Measurements from ENCODE around the gene ACCS.

ACCS gene

GRCh38 chr11:44032299-44033085 lies 33.6 kb upstream of the ACCS start:
- H3K4me3 Mint-ChIP-seq = no peak overlapping the region
- H3K27me3 Mint-ChIP-seq = peaks cover 32% of the 10 kb centered on the region
- no peaks in the 10 kb centered on the region for H3K9me3 Mint-ChIP-seq
- no peaks in the 10 kb centered on the region for H3K4me1 Mint-ChIP-seq (ENCODE audit: low read depth)
- no peak for DNase-seq
- no peaks in the 10 kb centered on the region for H3K36me3 Mint-ChIP-seq (ENCODE audit: low read depth)
- no peak overlapping the region for H3K27ac Mint-ChIP-seq

- Mint-ChIP-seq H3K4me3 (no peak overlapping the region), H3K4me1 (ENCODE audit: low read depth) (no peaks in the 10 kb centered on the region), H3K27ac (no peak overlapping the region), H3K27me3 (peaks cover 31% of the 10 kb centered on the region), H3K36me3 (ENCODE audit: low read depth) (no peaks in the 10 kb centered on the region), H3K9me3 (no peaks in the 10 kb centered on the region)
- DNase-seq = no peak
Measured at GRCh38 chr11:44033411-44033850, 32.6 kb upstream of the ACCS start.

GRCh38 chr11:44033856-44034255 lies 32.2 kb upstream of the ACCS start:
- no peak for DNase-seq
- Mint-ChIP-seq H3K27me3 (peaks cover 27% of the 10 kb centered on the region), H3K27ac (no peak overlapping the region), H3K9me3 (no peaks in the 10 kb centered on the region), H3K4me3 (no peak overlapping the region), H3K36me3 (ENCODE audit: low read depth) (no peaks in the 10 kb centered on the region), H3K4me1 (ENCODE audit: low read depth) (no peaks in the 10 kb centered on the region)

DNA sequence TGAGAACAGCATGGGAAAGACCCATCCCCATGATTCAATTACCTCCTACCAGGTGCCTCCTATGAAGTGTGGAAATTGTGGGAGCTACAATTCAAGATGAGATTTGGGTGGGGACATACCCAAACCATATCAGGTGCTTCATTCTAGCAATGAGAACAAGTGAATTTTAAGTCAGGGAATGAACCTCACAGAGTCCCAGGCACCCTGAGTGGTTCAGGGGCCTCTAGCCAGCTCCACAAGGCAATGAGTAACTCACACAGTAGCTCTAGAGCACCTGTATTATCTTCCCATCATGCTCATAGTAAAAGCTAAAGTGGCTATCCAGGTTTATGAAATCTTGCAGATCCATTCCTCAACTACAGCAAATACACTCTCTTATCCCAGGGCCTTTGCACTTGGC lies 31.4 kb upstream of the ACCS start:
- Mint-ChIP-seq H3K36me3 (ENCODE audit: low read depth) (no peaks in the 10 kb centered on the region), H3K4me3 (no peak overlapping the region), H3K4me1 (ENCODE audit: low read depth) (no peaks in the 10 kb centered on the region), H3K27ac (no peak overlapping the region), H3K9me3 (no peaks in the 10 kb centered on the region), H3K27me3 (peaks cover 19% of the 10 kb centered on the region)
- DNase-seq = no peak

GRCh38 chr11:44036811-44037657 lies 29.0 kb upstream of the ACCS start:
- Mint-ChIP-seq H3K4me3 (no peak overlapping the region), H3K36me3 (ENCODE audit: low read depth) (no peaks in the 10 kb centered on the region), H3K9me3 (peaks cover 10% of the 10 kb centered on the region), H3K27me3 (peaks cover 3% of the 10 kb centered on the region), H3K4me1 (ENCODE audit: low read depth) (no peaks in the 10 kb centered on the region), H3K27ac (no peak overlapping the region)
- peak; percentile 38 for DNase-seq

DNA sequence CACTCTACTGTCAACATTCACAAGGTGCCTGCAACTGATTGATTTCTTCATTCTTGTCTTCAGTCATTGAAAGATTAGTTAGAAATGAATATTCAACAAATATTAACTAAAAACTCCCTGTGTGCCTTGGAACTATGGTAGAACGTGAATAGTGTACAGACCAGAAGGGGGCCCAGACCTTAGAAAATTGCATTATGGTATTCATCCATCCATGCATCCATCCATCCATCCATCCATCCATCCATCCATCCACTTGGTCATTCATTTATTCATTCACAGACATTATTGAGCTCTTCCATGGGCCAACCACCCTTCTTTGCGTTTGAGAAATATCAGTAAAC lies 28.4 kb upstream of the ACCS start:
- Mint-ChIP-seq H3K27ac (no peak overlapping the region), H3K27me3 (no peaks in the 10 kb centered on the region), H3K4me3 (no peak overlapping the region), H3K36me3 (ENCODE audit: low read depth) (no peaks in the 10 kb centered on the region), H3K9me3 (peaks cover 10% of the 10 kb centered on the region), H3K4me1 (ENCODE audit: low read depth) (no peaks in the 10 kb centered on the region)
- no peak for DNase-seq

GRCh38 chr11:44043157-44043556 lies 22.9 kb upstream of the ACCS start:
- Mint-ChIP-seq H3K9me3 (peaks cover 10% of the 10 kb centered on the region), H3K4me1 (ENCODE audit: low read depth) (no peaks in the 10 kb centered on the region), H3K27me3 (no peaks in the 10 kb centered on the region), H3K27ac (no peak overlapping the region), H3K4me3 (no peak overlapping the region), H3K36me3 (ENCODE audit: low read depth) (no peaks in the 10 kb centered on the region)
- no peak for DNase-seq

DNA sequence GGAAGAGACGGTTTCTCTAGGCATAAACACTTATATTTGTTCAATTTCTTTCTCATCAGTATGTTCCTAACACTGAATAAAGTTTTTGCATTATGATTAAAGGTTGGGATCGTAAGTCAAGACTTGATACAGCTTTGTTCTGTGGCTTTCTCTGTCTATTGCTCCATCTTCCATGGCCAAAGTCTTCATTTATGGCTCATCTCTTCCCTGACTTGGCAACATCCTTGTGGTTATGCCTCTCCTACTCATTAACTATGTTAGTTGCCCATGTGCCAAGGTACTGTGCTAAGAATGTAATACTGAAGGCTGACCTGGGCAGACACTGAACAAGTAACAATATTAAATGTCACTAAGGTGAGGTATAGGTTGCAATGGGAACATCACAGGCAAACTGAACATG lies 19.9 kb upstream of the ACCS start:
- Mint-ChIP-seq H3K27me3 (peaks cover 2% of the 10 kb centered on the region), H3K27ac (no peak overlapping the region), H3K4me3 (no peak overlapping the region), H3K9me3 (peaks cover 4% of the 10 kb centered on the region), H3K36me3 (ENCODE audit: low read depth) (no peaks in the 10 kb centered on the region), H3K4me1 (ENCODE audit: low read depth) (no peaks in the 10 kb centered on the region)
- no peak for DNase-seq

DNA sequence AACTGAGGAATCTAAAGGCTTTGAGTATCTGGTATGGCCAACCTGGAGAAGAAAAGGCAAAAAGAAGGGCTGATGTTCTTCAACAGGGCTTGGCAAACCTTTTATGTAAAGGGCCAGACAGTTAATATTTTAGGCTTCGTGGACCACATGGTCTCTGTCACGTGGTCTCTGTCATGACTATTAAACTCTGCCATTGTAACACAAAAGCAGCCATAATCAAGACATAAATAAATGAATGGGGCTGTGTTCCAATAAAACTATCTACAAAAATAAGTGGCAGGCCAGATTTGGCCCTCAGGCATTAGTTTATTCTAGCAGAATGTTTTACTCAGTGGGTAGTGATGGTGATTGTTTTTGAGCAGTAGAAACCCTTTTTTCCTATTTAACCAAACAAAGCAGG lies 18.8 kb upstream of the ACCS start:
- Mint-ChIP-seq H3K27me3 (peaks cover 2% of the 10 kb centered on the region), H3K36me3 (ENCODE audit: low read depth) (no peaks in the 10 kb centered on the region), H3K9me3 (no peaks in the 10 kb centered on the region), H3K4me3 (no peak overlapping the region), H3K4me1 (ENCODE audit: low read depth) (no peaks in the 10 kb centered on the region), H3K27ac (no peak overlapping the region)
- no peak for DNase-seq

- no peak within 1 kb of the TSS for H3K27ac Mint-ChIP-seq
- no peaks in the 10 kb centered on the region for H3K4me1 Mint-ChIP-seq (ENCODE audit: low read depth)
- H3K9me3 Mint-ChIP-seq = no peaks in the 10 kb centered on the region
- no peak within 1 kb of the TSS for H3K4me3 Mint-ChIP-seq
- no peak for DNase-seq
- peaks cover 2% of the 10 kb centered on the region for H3K27me3 Mint-ChIP-seq
- H3K36me3 Mint-ChIP-seq (ENCODE audit: low read depth) = no peaks in the 10 kb centered on the region
Measured at GRCh38 chr11:44047931-44048431, 18.1 kb upstream of the ACCS start, which contains the start of gene ACCSL. Gene ACCSL, plus strand, starts transcription at chr11:44047981. Its CDS starts 56 bp downstream, at chr11:44048037.

- H3K27ac Mint-ChIP-seq = no peak overlapping the region
- no peak overlapping the region for H3K4me3 Mint-ChIP-seq
- no peaks in the 10 kb centered on the region for H3K9me3 Mint-ChIP-seq
- H3K4me1 Mint-ChIP-seq (ENCODE audit: low read depth) = no peaks in the 10 kb centered on the region
- no peaks in the 10 kb centered on the region for H3K36me3 Mint-ChIP-seq (ENCODE audit: low read depth)
- peaks cover 2% of the 10 kb centered on the region for H3K27me3 Mint-ChIP-seq
- DNase-seq = no peak
Measured at GRCh38 chr11:44049832-44050231, 16.2 kb upstream of the ACCS start.

GRCh38 chr11:44051171-44051570 lies 14.9 kb upstream of the ACCS start:
- H3K4me1 Mint-ChIP-seq (ENCODE audit: low read depth) = no peaks in the 10 kb centered on the region
- peaks cover 2% of the 10 kb centered on the region for H3K27me3 Mint-ChIP-seq
- no peaks in the 10 kb centered on the region for H3K36me3 Mint-ChIP-seq (ENCODE audit: low read depth)
- DNase-seq = no peak
- H3K27ac Mint-ChIP-seq = no peak overlapping the region
- H3K9me3 Mint-ChIP-seq = no peaks in the 10 kb centered on the region
- no peak overlapping the region for H3K4me3 Mint-ChIP-seq

GRCh38 chr11:44057340-44057739 lies 8.7 kb upstream of the ACCS start:
- Mint-ChIP-seq H3K9me3 (no peaks in the 10 kb centered on the region), H3K4me1 (ENCODE audit: low read depth) (no peaks in the 10 kb centered on the region), H3K36me3 (ENCODE audit: low read depth) (no peaks in the 10 kb centered on the region), H3K27me3 (no peaks in the 10 kb centered on the region), H3K27ac (no peak overlapping the region), H3K4me3 (no peak overlapping the region)
- DNase-seq = no peak

DNA sequence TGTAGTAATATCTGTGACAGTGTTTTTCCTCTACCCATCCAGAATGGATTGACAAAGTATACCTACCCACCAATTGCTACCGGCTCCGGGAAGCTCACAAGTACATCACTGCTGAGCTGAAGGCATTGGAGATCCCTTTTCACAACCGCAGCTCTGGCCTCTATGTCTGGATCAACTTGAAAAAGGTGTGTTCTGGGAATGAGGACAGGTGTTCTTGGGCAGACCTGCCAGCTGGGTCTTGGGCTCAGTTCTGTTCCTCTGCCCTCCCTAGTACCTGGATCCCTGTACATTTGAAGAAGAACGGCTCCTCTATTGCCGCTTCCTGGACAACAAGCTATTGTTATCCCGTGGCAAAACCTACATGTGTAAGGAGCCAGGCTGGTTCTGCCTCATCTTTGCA lies 7.8 kb upstream of the ACCS start:
- H3K27ac Mint-ChIP-seq = no peak overlapping the region
- no peaks in the 10 kb centered on the region for H3K4me1 Mint-ChIP-seq (ENCODE audit: low read depth)
- no peaks in the 10 kb centered on the region for H3K9me3 Mint-ChIP-seq
- no peak for DNase-seq
- H3K27me3 Mint-ChIP-seq = no peaks in the 10 kb centered on the region
- H3K4me3 Mint-ChIP-seq = no peak overlapping the region
- no peaks in the 10 kb centered on the region for H3K36me3 Mint-ChIP-seq (ENCODE audit: low read depth)

DNA sequence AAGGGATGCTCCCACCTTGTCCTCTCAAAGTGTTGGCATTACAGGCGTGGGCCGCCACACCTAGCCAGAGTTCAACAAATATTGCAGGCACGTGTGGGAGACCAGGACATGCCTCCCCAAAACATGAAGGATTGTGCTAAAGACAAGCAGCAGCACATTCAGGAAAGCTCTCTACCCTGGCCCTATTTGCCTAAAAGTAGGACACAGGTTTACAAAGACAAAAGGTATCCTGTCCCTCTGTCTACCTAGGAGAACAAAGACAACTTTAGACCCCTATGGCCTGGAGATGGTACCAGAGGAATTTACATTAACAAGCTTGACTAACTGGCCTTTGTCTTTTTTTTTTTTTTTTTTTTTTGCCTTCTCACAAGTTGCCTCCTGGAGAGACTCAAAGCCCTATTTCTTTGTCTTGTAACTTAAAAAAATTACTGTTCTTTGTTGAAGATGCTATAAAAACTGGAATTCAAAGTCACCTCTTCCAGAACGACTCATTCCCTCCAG lies 859 bp upstream of the ACCS start:
- H3K27me3 Mint-ChIP-seq = no peaks in the 10 kb centered on the region

More for the DNA sequence above, 859 bp upstream of the ACCS start:
- peak overlapping the region; percentile 94 for H3K27ac Mint-ChIP-seq
- H3K9me3 Mint-ChIP-seq = no peaks in the 10 kb centered on the region
- no peak for DNase-seq
- peaks cover 24% of the 10 kb centered on the region for H3K4me1 Mint-ChIP-seq (ENCODE audit: low read depth)
- H3K36me3 Mint-ChIP-seq (ENCODE audit: low read depth) = peaks cover 3% of the 10 kb centered on the region
- peak overlapping the region; percentile 81 for H3K4me3 Mint-ChIP-seq

All from activated T-cell treated with anti-CD3 and anti-CD28 coated beads, Interleukin-2, amount 50 U/mL, for 24 hours (primary cell).